Vagina (tissue), 2 donors: Measurements from ENCODE around the gene CCDC92.

Experiments
- CTCF ChIP-seq, 3 experiments: fragments of 450-650 bp in 2 of 3; fragments of 200-600 bp in 1 of 3; sonication (generic) in 1 of 3; IDR thresholded peaks; one replicate each; pipeline ENCODE4 v1.5.1; 2017 to 2019; ENCODE audit warnings: antibody characterized with exemption in 3 of 3, mild to moderate bottlenecking in 2 of 3, moderate library complexity in 2 of 3
- POLR2A ChIP-seq, 2 donors: fragments of 450-650 bp; IDR thresholded peaks; one replicate each; pipeline ENCODE4 v1.6.1; 2017; ENCODE audit warnings: antibody characterized with exemption in 2 of 2, mild to moderate bottlenecking in 2 of 2, moderate library complexity in 2 of 2

- no peak for TF ChIP-seq CTCF (IDR thresholded peaks at IDR 0.05)
- no peak for TF ChIP-seq POLR2A (IDR thresholded peaks at IDR 0.05)
These were observed 9.6 kb upstream of the CCDC92 start for GRCh38 chr12:123982269-123982668.
